Kidney (tissue), 14 donors: Measurements from ENCODE around the gene FAM78B. TPM values are rescaled to one million over a fixed set of nuclear protein-coding genes. Genes with fewer than 3 reads are reported as not detected.

Source experiments
- DNase-seq, 5 donors: peaks; one replicate each; pipeline ENCODE4 v3.0.0-alpha.2; 2013 to 2020
- FAIRE-seq: peaks from 2 replicates; lab custom pipeline; 2012; peaks lifted over from hg19 to GRCh38; lab: Jason Lieb, UNC
- H3K27ac ChIP-seq, 2 donors: one replicate each; pipeline ENCODE4 v1.7.0; 2013; ENCODE audit warnings: low read depth in 2 of 2, low read length in 2 of 2, inconsistent platforms in 1 of 2
- H3K27me3 ChIP-seq: one replicate; pipeline ENCODE4 v1.7.1; 2013; ENCODE audit warnings: low read length, inconsistent platforms; ENCODE audit not compliant: control insufficient read depth, insufficient read depth
- H3K36me3 ChIP-seq, 3 donors: one replicate each; pipeline versions ENCODE4 v1.7.0 to v1.7.1; 2013; ENCODE audit warnings: low read length in 3 of 3, control low read depth in 1 of 3, inconsistent platforms in 1 of 3; ENCODE audit not compliant: insufficient read depth in 3 of 3, control insufficient read depth in 2 of 3
- H3K4me1 ChIP-seq, 3 donors: one replicate each; pipeline versions ENCODE4 v1.7.0 to v1.7.1; 2013; ENCODE audit warnings: low read length in 3 of 3, inconsistent platforms in 1 of 3, low read depth in 1 of 3; ENCODE audit not compliant: control insufficient read depth in 2 of 3, insufficient read depth in 2 of 3
- H3K4me3 ChIP-seq, 3 donors: one replicate each; pipeline versions ENCODE4 v1.7.0 to v1.8.1; 2013; ENCODE audit warnings: low read length in 3 of 3, control low read depth in 1 of 3, inconsistent platforms in 1 of 3
- H3K9ac ChIP-seq, 3 donors: one replicate each; pipeline versions ENCODE4 v1.7.0 to v1.7.1; 2013; ENCODE audit warnings: low read length in 3 of 3, control low read depth in 1 of 3, inconsistent platforms in 1 of 3
- H3K9me3 ChIP-seq, 3 donors: one replicate each; pipeline versions ENCODE4 v1.7.0 to v1.7.1; 2013; ENCODE audit warnings: low read length in 3 of 3, control low read depth in 1 of 3, inconsistent platforms in 1 of 3; ENCODE audit not compliant: control insufficient read depth in 2 of 3, insufficient read depth in 1 of 3
- intact Hi-C: fragments of 100-400 bp; cut with DNase I; formaldehyde crosslinking; loops from one replicate; pipeline ENCODE4 v1.11.1; 2022
- polyA plus RNA-seq: library from polyadenylated mRNA; stranded (reverse); fragments of 350-450 nt; fragmentation: Illumina TruSeq; extraction: RNeasy Lipid Tissue Mini Kit (QIAGEN cat#74804); gene quantifications from one replicate; pipeline ENCODE4 v1.2.3, GENCODE V29; 2014; ENCODE audit warnings: low read depth, low replicate concordance; ENCODE audit not compliant: insufficient read depth
- total RNA-seq: library from RNA; stranded (reverse); fragmentation: NEBNext Ultra II Directional; extraction: Animal tissue kit (Norgen Biotek cat#: 25700); gene quantifications from one replicate; pipeline ENCODE4 v1.2.1, GENCODE V29; 2021
- TF ChIP-seq, protein P1 (sequence below): IDR thresholded peaks from 3 replicates; pipeline ENCODE4 v1.5.1; 2012; ENCODE audit warnings: mild to moderate bottlenecking, moderate library complexity, borderline replicate concordance; ENCODE audit not compliant: insufficient read depth; ENCODE audit errors: extremely low read depth
- donor health status: control.
- donor health status: control.
- donor health status: control.
- donor health status: control.
- donor health status: control.
- donor health status: DM: yes; HTN: yes; CAD: no.
- donor health status: Normal renal cell carcinoma (clear cell type).

FAM78B gene
- total and polyA plus RNA-seq, 2 donors from 2014 or later, result 1.4 TPM

DNA sequence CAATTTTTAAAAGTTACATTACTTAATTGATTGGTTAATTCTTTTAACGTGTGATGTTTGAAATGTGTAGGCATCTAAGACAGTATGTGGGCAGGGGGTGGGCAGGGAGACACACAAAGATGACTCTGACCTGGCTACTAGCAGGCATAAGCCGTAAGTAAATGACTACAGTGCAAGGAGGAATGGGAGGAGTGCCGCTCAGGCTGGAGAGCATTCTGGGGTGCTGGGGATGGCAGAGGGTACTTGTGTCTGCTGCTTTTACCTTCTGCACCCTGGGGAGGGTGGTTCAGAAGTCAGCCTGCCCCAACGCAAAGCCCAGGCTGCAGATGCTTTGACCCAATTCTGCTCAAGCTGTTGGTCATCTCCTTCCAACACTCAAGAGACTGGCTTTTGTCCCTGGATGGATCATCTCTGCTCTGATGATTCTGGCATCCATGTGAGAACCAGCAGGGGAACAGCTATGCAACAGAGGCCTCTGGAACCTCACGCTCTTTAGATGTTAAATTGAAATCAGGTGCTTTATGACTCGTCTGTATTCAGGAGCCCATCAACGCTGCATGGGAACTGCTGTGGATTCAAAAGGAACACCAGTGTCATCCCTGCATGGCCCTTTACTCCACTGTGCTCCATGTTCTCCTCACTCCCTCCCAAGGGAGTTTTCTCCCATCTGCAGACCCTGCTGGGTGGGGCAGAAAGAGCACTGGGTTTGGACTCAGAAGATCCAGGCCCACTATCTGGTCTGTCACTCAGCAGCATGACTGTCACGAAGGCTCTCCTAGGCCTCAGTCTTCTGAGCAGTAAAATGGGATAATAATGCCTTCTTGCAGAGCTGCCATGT, 78.8 kb downstream of the FAM78B start:
- Histone ChIP-seq H3K27ac (no peak overlapping the region), H3K9me3 (no peaks in the 10 kb centered on the region), H3K4me1 (no peaks in the 10 kb centered on the region), H3K4me3 (no peak overlapping the region), H3K27me3 (no peaks in the 10 kb centered on the region), H3K36me3 (no peaks in the 10 kb centered on the region), H3K9ac (no peak overlapping the region)
- FAIRE-seq, result no peak
- intact Hi-C loops, result no loop called here
- DNase-seq, result no peak
- TF ChIP-seq, protein P1, sequence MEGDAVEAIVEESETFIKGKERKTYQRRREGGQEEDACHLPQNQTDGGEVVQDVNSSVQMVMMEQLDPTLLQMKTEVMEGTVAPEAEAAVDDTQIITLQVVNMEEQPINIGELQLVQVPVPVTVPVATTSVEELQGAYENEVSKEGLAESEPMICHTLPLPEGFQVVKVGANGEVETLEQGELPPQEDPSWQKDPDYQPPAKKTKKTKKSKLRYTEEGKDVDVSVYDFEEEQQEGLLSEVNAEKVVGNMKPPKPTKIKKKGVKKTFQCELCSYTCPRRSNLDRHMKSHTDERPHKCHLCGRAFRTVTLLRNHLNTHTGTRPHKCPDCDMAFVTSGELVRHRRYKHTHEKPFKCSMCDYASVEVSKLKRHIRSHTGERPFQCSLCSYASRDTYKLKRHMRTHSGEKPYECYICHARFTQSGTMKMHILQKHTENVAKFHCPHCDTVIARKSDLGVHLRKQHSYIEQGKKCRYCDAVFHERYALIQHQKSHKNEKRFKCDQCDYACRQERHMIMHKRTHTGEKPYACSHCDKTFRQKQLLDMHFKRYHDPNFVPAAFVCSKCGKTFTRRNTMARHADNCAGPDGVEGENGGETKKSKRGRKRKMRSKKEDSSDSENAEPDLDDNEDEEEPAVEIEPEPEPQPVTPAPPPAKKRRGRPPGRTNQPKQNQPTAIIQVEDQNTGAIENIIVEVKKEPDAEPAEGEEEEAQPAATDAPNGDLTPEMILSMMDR, result no peak

DNA sequence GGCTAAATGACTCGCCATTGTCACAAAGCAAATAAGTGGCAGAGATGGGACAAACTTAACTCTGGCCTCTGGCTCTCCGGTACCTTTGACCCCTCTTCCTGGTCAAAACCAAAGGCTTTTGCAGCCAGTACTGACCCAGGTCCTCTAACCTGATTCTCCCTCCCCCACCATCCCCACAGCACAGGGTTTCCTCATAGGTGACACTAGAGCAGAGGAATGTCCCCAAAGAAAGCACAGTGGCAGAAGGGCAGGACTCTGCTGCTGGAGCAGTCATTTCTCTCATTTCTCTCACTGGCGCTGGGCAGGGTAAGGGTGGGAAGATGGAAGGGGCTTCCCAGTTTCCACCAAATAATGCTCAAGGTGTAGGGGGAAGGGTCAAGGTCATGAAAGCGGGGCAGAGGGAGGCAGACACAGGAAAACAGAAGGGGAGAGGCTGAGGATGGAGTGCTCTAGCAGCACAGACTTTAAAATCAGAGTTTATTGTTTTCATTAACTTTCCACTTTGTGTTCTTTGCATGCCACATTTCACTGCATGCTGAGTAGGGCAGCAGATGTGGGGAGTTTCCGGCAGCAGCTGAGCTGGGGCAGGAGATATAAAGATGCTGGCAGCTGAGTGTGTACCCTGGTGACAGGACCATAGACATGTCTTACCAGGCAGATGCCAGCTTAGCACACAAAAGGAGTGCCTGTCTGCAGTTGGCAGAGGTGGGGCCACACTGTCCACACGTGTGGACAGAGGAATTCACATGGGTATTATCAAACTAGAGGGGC, 80.5 kb downstream of the FAM78B start:
- FAIRE-seq, result no peak
- intact Hi-C loops, result no loop called here

DNA sequence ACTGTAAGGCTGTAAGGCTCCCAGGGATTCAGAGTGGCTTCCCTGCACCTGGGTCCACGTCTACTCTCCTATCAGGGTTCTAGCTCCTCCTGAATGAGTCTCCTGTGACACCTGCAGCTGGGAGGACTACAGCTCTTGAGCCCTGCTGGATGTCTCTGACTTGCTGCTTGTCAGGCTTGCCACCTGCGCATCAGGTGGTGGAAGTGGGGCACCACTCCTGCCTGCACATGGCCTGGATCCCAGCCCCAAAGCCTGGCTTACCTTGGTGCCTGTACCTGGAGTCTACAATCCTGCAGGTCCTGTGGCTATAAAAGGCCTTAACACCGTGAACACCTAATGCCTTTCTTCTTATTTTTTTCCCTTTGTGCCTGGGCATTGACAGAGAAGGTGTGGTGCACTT, 82.2 kb downstream of the FAM78B start:
- FAIRE-seq (no peak), DNase-seq (no peak)
- Histone ChIP-seq H3K9me3 (no peaks in the 10 kb centered on the region), H3K27ac (no peak overlapping the region), H3K4me3 (no peak overlapping the region), H3K4me1 (peaks cover 0 to 5% (median 0%) of the 10 kb centered on the region in 3 donors), H3K27me3 (no peaks in the 10 kb centered on the region), H3K36me3 (no peaks in the 10 kb centered on the region), H3K9ac (no peak overlapping the region)
- intact Hi-C loops, result no loop called here
- TF ChIP-seq, protein P1, result no peak

More for the DNA sequence above, 80.5 kb downstream of the FAM78B start:
- H3K4me1 ChIP-seq, result no peaks in the 10 kb centered on the region
- no peak overlapping the region for H3K9ac ChIP-seq
- no peak overlapping the region for H3K4me3 ChIP-seq
- no peaks in the 10 kb centered on the region for H3K9me3 ChIP-seq
- TF ChIP-seq, protein P1, result no peak
- no peaks in the 10 kb centered on the region for H3K36me3 ChIP-seq
- H3K27me3 ChIP-seq, result no peaks in the 10 kb centered on the region
- no peak overlapping the region for H3K27ac ChIP-seq
- DNase-seq, result no peak
